GM23338 (cell line): ENCODE results near the gene SLC39A8.
"Not testable (repeated sequence)": the region's sequence is repeated elsewhere in the genome, so short reads cannot be mapped to it uniquely, and the experiment has no call there.

ENCODE experiments used
- CREB1 ChIP-seq: fragments of 250-450 bp; sonication (Bioruptor Pico); IDR thresholded peaks from 2 replicates; pipeline ENCODE4 v1.5.0; 2020; ENCODE audit warnings: low read depth, mild to moderate bottlenecking, moderate library complexity
- EZH2 ChIP-seq: fragments of 200-600 bp; sonication (generic); IDR thresholded peaks from one replicate; pipeline ENCODE4 v1.8.0; 2017; ENCODE audit warnings: antibody characterized with exemption, mild to moderate bottlenecking, low read depth; ENCODE audit not compliant: unreplicated experiment
- EZH2phosphoT487 ChIP-seq: fragments of 200-600 bp; sonication (generic); IDR thresholded peaks from one replicate; pipeline ENCODE4 v1.8.1; 2018; ENCODE audit warnings: antibody characterized with exemption; ENCODE audit not compliant: unreplicated experiment
- JUNB ChIP-seq: IDR thresholded peaks from one replicate; pipeline ENCODE4 v1.6.1; 2016; ENCODE audit warnings: antibody characterized with exemption; ENCODE audit not compliant: unreplicated experiment
- POLR2AphosphoS5 ChIP-seq: IDR thresholded peaks from 2 replicates; pipeline ENCODE4 v1.6.1; 2016; ENCODE audit warnings: antibody characterized with exemption, low read depth
- STAT1 ChIP-seq: IDR thresholded peaks from one replicate; pipeline ENCODE4 v1.6.1; 2016; ENCODE audit warnings: antibody characterized with exemption; ENCODE audit not compliant: unreplicated experiment
- TF ChIP-seq, protein P1 (sequence below), 2 experiments: fragments of 200-600 bp in 1 of 2; sonication (generic) in 1 of 2; conservative IDR thresholded peaks; 2 replicates each; pipeline versions ENCODE4 v1.5.1 to v1.6.1; 2016 to 2017; ENCODE audit warnings: antibody characterized with exemption in 2 of 2, low read depth in 2 of 2, mild to moderate bottlenecking in 2 of 2, moderate library complexity in 1 of 2
- TF ChIP-seq, protein P2 (sequence below): IDR thresholded peaks from one replicate; pipeline ENCODE4 v1.6.1; 2018; ENCODE audit warnings: antibody characterized with exemption; ENCODE audit not compliant: unreplicated experiment
- TF ChIP-seq, protein P3 (sequence below): IDR thresholded peaks from 2 replicates; pipeline ENCODE4 v1.6.1; 2016; ENCODE audit warnings: antibody characterized with exemption

DNA sequence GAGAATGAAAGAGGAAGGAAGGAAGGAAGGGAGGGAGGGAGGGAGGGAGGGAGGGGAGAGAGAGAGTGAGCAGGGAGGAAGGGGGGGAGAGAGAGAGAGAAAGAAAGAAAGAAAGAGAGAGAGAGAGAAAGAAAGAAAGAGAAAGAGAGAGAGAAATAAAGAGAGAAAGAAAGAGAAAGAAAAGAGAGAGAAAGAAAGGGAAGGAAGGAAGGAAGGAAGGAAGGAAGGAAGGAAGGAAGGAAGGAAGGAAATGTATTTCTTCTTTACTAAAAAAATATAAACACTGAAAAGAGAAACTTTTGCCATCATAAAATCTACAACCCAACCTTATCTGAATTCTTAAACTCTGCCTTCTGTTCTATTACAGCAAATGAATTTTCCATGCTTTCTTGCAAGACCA lies 12.4 kb upstream of the SLC39A8 start:
- not testable (repeated sequence) for TF ChIP-seq CREB1 (CRISPR knock-in tag); POLR2AphosphoS5; EZH2; EZH2phosphoT487; JUNB; STAT1
- TF ChIP-seq, protein P1, sequence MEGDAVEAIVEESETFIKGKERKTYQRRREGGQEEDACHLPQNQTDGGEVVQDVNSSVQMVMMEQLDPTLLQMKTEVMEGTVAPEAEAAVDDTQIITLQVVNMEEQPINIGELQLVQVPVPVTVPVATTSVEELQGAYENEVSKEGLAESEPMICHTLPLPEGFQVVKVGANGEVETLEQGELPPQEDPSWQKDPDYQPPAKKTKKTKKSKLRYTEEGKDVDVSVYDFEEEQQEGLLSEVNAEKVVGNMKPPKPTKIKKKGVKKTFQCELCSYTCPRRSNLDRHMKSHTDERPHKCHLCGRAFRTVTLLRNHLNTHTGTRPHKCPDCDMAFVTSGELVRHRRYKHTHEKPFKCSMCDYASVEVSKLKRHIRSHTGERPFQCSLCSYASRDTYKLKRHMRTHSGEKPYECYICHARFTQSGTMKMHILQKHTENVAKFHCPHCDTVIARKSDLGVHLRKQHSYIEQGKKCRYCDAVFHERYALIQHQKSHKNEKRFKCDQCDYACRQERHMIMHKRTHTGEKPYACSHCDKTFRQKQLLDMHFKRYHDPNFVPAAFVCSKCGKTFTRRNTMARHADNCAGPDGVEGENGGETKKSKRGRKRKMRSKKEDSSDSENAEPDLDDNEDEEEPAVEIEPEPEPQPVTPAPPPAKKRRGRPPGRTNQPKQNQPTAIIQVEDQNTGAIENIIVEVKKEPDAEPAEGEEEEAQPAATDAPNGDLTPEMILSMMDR (conservative IDR thresholded peaks at IDR 0.05; ENCODE audit: low read depth in 2 of 2): not testable (repeated sequence)
- TF ChIP-seq, protein P2, sequence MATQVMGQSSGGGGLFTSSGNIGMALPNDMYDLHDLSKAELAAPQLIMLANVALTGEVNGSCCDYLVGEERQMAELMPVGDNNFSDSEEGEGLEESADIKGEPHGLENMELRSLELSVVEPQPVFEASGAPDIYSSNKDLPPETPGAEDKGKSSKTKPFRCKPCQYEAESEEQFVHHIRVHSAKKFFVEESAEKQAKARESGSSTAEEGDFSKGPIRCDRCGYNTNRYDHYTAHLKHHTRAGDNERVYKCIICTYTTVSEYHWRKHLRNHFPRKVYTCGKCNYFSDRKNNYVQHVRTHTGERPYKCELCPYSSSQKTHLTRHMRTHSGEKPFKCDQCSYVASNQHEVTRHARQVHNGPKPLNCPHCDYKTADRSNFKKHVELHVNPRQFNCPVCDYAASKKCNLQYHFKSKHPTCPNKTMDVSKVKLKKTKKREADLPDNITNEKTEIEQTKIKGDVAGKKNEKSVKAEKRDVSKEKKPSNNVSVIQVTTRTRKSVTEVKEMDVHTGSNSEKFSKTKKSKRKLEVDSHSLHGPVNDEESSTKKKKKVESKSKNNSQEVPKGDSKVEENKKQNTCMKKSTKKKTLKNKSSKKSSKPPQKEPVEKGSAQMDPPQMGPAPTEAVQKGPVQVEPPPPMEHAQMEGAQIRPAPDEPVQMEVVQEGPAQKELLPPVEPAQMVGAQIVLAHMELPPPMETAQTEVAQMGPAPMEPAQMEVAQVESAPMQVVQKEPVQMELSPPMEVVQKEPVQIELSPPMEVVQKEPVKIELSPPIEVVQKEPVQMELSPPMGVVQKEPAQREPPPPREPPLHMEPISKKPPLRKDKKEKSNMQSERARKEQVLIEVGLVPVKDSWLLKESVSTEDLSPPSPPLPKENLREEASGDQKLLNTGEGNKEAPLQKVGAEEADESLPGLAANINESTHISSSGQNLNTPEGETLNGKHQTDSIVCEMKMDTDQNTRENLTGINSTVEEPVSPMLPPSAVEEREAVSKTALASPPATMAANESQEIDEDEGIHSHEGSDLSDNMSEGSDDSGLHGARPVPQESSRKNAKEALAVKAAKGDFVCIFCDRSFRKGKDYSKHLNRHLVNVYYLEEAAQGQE: not testable (repeated sequence)
- TF ChIP-seq, protein P3, sequence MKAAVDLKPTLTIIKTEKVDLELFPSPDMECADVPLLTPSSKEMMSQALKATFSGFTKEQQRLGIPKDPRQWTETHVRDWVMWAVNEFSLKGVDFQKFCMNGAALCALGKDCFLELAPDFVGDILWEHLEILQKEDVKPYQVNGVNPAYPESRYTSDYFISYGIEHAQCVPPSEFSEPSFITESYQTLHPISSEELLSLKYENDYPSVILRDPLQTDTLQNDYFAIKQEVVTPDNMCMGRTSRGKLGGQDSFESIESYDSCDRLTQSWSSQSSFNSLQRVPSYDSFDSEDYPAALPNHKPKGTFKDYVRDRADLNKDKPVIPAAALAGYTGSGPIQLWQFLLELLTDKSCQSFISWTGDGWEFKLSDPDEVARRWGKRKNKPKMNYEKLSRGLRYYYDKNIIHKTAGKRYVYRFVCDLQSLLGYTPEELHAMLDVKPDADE: not testable (repeated sequence)
